HG02840 (cell line): Measurements from ENCODE around the gene RFX3.

Experiments
- ATAC-seq: cut with Tn5 transposase; IDR thresholded peaks from one replicate; pipeline ENCODE4 v1.9.1; 2021; ENCODE audit warnings: mild to moderate bottlenecking, moderate library complexity, moderate number of reproducible peaks; ENCODE audit not compliant: unreplicated experiment, low FRiP score

RFX3 gene

GRCh38 chr9:3177936-3178335 lies 347.9 kb downstream of the RFX3 start:
- ATAC-seq, result no peak

GRCh38 chr9:3177146-3177761 lies 348.5 kb downstream of the RFX3 start:
- ATAC-seq, result no peak

- no peak for ATAC-seq
These were observed 352.4 kb downstream of the RFX3 start for GRCh38 chr9:3173374-3173773.

GRCh38 chr9:3170819-3171218 lies 355.0 kb downstream of the RFX3 start:
- no peak for ATAC-seq
